ENCODE data around the gene SCML1. TPM values are rescaled to one million over a fixed set of nuclear protein-coding genes. Genes with fewer than 3 reads are reported as not detected.

SCML1 gene
- total RNA-seq = 1 to 10 TPM in 1 of 2 donors, under 1 TPM in 1; 0.80 to 3.9 TPM

GRCh38 chrX:17736856-17737709 is at the start of gene SCML1:
TSS of gene SCML1 (plus strand) at chrX:17737493. CDS start at chrX:17744187, 6,694 bp downstream.
- H3K36me3 Mint-ChIP-seq (ENCODE audit: low read depth) = no peaks in the 10 kb centered on the region
- no peaks in the 10 kb centered on the region for H3K9me3 Mint-ChIP-seq

GRCh38 chrX:17687648-17688047 is 49.6 kb upstream of the SCML1 start:
- H3K4me3 Mint-ChIP-seq = no peak overlapping the region
- H3K27ac Mint-ChIP-seq = no peak overlapping the region
- H3K36me3 Mint-ChIP-seq (ENCODE audit: low read depth) = no peaks in the 10 kb centered on the region
- no peak for ATAC-seq (replicated peaks)
- no peaks in the 10 kb centered on the region for H3K9me3 Mint-ChIP-seq
- H3K27me3 Mint-ChIP-seq = peaks cover 5% of the 10 kb centered on the region
- H3K4me1 Mint-ChIP-seq = no peaks in the 10 kb centered on the region

More at GRCh38 chrX:17736856-17737709, at the start of gene SCML1:
- peak; percentile 88 for ATAC-seq (replicated peaks)
- peaks cover 5% of the 10 kb centered on the region for H3K27me3 Mint-ChIP-seq
- H3K4me3 Mint-ChIP-seq = peak within 1 kb of the TSS; percentile 85
- H3K27ac Mint-ChIP-seq = peak within 1 kb of the TSS; percentile 75
- H3K4me1 Mint-ChIP-seq = peaks cover 12% of the 10 kb centered on the region

GRCh38 chrX:17689971-17690409 is 47.3 kb upstream of the SCML1 start:
- peaks cover 5% of the 10 kb centered on the region for H3K27me3 Mint-ChIP-seq
- H3K27ac Mint-ChIP-seq = no peak overlapping the region
- no peaks in the 10 kb centered on the region for H3K9me3 Mint-ChIP-seq
- no peaks in the 10 kb centered on the region for H3K36me3 Mint-ChIP-seq (ENCODE audit: low read depth)
- H3K4me3 Mint-ChIP-seq = no peak overlapping the region
- H3K4me1 Mint-ChIP-seq = no peaks in the 10 kb centered on the region
- peak; percentile 35 for ATAC-seq (replicated peaks)

GRCh38 chrX:17692709-17693346 is 44.5 kb upstream of the SCML1 start:
- Mint-ChIP-seq H3K9me3 (no peaks in the 10 kb centered on the region), H3K4me3 (no peak overlapping the region), H3K27me3 (peaks cover 5% of the 10 kb centered on the region), H3K36me3 (ENCODE audit: low read depth) (no peaks in the 10 kb centered on the region), H3K4me1 (no peaks in the 10 kb centered on the region), H3K27ac (no peak overlapping the region)
- peak; percentile 65 for ATAC-seq (replicated peaks)

- H3K27me3 Mint-ChIP-seq = no peaks in the 10 kb centered on the region
- no peak for ATAC-seq (replicated peaks)
- H3K36me3 Mint-ChIP-seq (ENCODE audit: low read depth) = no peaks in the 10 kb centered on the region
- H3K4me3 Mint-ChIP-seq = no peak overlapping the region
- no peaks in the 10 kb centered on the region for H3K4me1 Mint-ChIP-seq
- no peak overlapping the region for H3K27ac Mint-ChIP-seq
- no peaks in the 10 kb centered on the region for H3K9me3 Mint-ChIP-seq
These were observed 40.1 kb upstream of the SCML1 start for GRCh38 chrX:17697191-17697590.

- Mint-ChIP-seq H3K4me3 (no peak overlapping the region), H3K9me3 (no peaks in the 10 kb centered on the region), H3K27ac (no peak overlapping the region), H3K4me1 (no peaks in the 10 kb centered on the region), H3K27me3 (no peaks in the 10 kb centered on the region), H3K36me3 (ENCODE audit: low read depth) (no peaks in the 10 kb centered on the region)
- ATAC-seq (replicated peaks) = no peak
These were observed 36.3 kb upstream of the SCML1 start for GRCh38 chrX:17700976-17701375.

GRCh38 chrX:17703201-17703600 is 34.1 kb upstream of the SCML1 start:
- Mint-ChIP-seq H3K36me3 (ENCODE audit: low read depth) (no peaks in the 10 kb centered on the region), H3K4me3 (no peak overlapping the region), H3K9me3 (no peaks in the 10 kb centered on the region), H3K27me3 (no peaks in the 10 kb centered on the region), H3K27ac (no peak overlapping the region), H3K4me1 (no peaks in the 10 kb centered on the region)
- ATAC-seq (replicated peaks) = no peak

- no peaks in the 10 kb centered on the region for H3K27me3 Mint-ChIP-seq
- ATAC-seq (replicated peaks) = no peak
- H3K27ac Mint-ChIP-seq = no peak overlapping the region
- H3K4me1 Mint-ChIP-seq = no peaks in the 10 kb centered on the region
- H3K4me3 Mint-ChIP-seq = no peak overlapping the region
- H3K9me3 Mint-ChIP-seq = no peaks in the 10 kb centered on the region
- no peaks in the 10 kb centered on the region for H3K36me3 Mint-ChIP-seq (ENCODE audit: low read depth)
These were observed 32.1 kb upstream of the SCML1 start for GRCh38 chrX:17705211-17705610.

GRCh38 chrX:17706676-17707075 is 30.6 kb upstream of the SCML1 start:
- no peaks in the 10 kb centered on the region for H3K4me1 Mint-ChIP-seq
- H3K27me3 Mint-ChIP-seq = no peaks in the 10 kb centered on the region
- no peaks in the 10 kb centered on the region for H3K9me3 Mint-ChIP-seq
- no peak overlapping the region for H3K4me3 Mint-ChIP-seq
- no peak overlapping the region for H3K27ac Mint-ChIP-seq
- no peaks in the 10 kb centered on the region for H3K36me3 Mint-ChIP-seq (ENCODE audit: low read depth)
- no peak for ATAC-seq (replicated peaks)

- Mint-ChIP-seq H3K4me3 (no peak overlapping the region), H3K9me3 (no peaks in the 10 kb centered on the region), H3K4me1 (no peaks in the 10 kb centered on the region), H3K36me3 (ENCODE audit: low read depth) (no peaks in the 10 kb centered on the region), H3K27me3 (no peaks in the 10 kb centered on the region), H3K27ac (no peak overlapping the region)
- ATAC-seq (replicated peaks) = no peak
These were observed 29.6 kb upstream of the SCML1 start for GRCh38 chrX:17707731-17708130.

- H3K36me3 Mint-ChIP-seq (ENCODE audit: low read depth) = no peaks in the 10 kb centered on the region
- H3K4me1 Mint-ChIP-seq = no peaks in the 10 kb centered on the region
- no peaks in the 10 kb centered on the region for H3K27me3 Mint-ChIP-seq
- H3K4me3 Mint-ChIP-seq = no peak overlapping the region
- no peak for ATAC-seq (replicated peaks)
- H3K9me3 Mint-ChIP-seq = no peaks in the 10 kb centered on the region
- H3K27ac Mint-ChIP-seq = no peak overlapping the region
These were observed 26.4 kb upstream of the SCML1 start for GRCh38 chrX:17710871-17711301.

- H3K36me3 Mint-ChIP-seq (ENCODE audit: low read depth) = no peaks in the 10 kb centered on the region
- no peaks in the 10 kb centered on the region for H3K27me3 Mint-ChIP-seq
These were observed 24.0 kb upstream of the SCML1 start for GRCh38 chrX:17713288-17713687.

GRCh38 chrX:17718649-17719165 is 18.6 kb upstream of the SCML1 start:
- Mint-ChIP-seq H3K4me1 (no peaks in the 10 kb centered on the region), H3K9me3 (no peaks in the 10 kb centered on the region), H3K27me3 (no peaks in the 10 kb centered on the region), H3K4me3 (no peak overlapping the region), H3K27ac (no peak overlapping the region), H3K36me3 (ENCODE audit: low read depth) (no peaks in the 10 kb centered on the region)
- no peak for ATAC-seq (replicated peaks)

More at GRCh38 chrX:17713288-17713687, 24.0 kb upstream of the SCML1 start:
- Mint-ChIP-seq H3K9me3 (no peaks in the 10 kb centered on the region), H3K4me3 (no peak overlapping the region), H3K27ac (no peak overlapping the region), H3K4me1 (no peaks in the 10 kb centered on the region)
- no peak for ATAC-seq (replicated peaks)

- H3K4me1 Mint-ChIP-seq = no peaks in the 10 kb centered on the region
- no peak for ATAC-seq (replicated peaks)
- H3K4me3 Mint-ChIP-seq = no peak overlapping the region
- no peaks in the 10 kb centered on the region for H3K9me3 Mint-ChIP-seq
- no peaks in the 10 kb centered on the region for H3K27me3 Mint-ChIP-seq
- H3K27ac Mint-ChIP-seq = no peak overlapping the region
- H3K36me3 Mint-ChIP-seq (ENCODE audit: low read depth) = no peaks in the 10 kb centered on the region
These were observed 17.6 kb upstream of the SCML1 start for GRCh38 chrX:17719711-17720110.

- H3K27me3 Mint-ChIP-seq = no peaks in the 10 kb centered on the region
- no peak overlapping the region for H3K4me3 Mint-ChIP-seq
- H3K36me3 Mint-ChIP-seq (ENCODE audit: low read depth) = no peaks in the 10 kb centered on the region
- H3K27ac Mint-ChIP-seq = no peak overlapping the region
- ATAC-seq (replicated peaks) = no peak
- H3K4me1 Mint-ChIP-seq = no peaks in the 10 kb centered on the region
- H3K9me3 Mint-ChIP-seq = no peaks in the 10 kb centered on the region
These were observed 15.6 kb upstream of the SCML1 start for GRCh38 chrX:17721715-17722114.

Measured in activated T-helper 17 cell treated with anti-CD3 and anti-CD28 coated beads, Interleukin-2, amount 50 U/mL, for 72 hours (primary cell).